Caco-2 (cell line): ENCODE results near the gene DCAF11. TPM values are rescaled to one million over a fixed set of nuclear protein-coding genes. Genes with fewer than 3 reads are reported as not detected.
A peak's percentile ranks its signal among the peaks of the same experiment; 100 is the strongest.

Experiments used
- BruUV-seq: library from RNA; stranded (reverse); fragments of 400-500 nt; replicated peaks from 2 replicates; lab custom pipeline; 2021; lab: Mats Ljungman, UMichigan
- CTCF ChIA-PET: fragments of 300-600 bp; sonication (Branson Sonifier 250); formaldehyde crosslinking; loops from one replicate; lab custom pipeline; 2022; ENCODE audit warnings: antibody characterized with exemption; lab: Charles Lee
- POLR2A ChIA-PET: fragments of 300-600 bp; sonication (Branson Sonifier 250); formaldehyde crosslinking; loops from one replicate; lab custom pipeline; 2022; ENCODE audit warnings: antibody characterized with exemption; lab: Charles Lee
- DNase-seq, 2 experiments: peaks; one replicate each; pipeline versions ENCODE4 v3.0.0 to v3.0.0-alpha.2; 2020 to 2022
- H3K27me3 ChIP-seq: replicated peaks from 2 replicates; pipeline ENCODE4 v1.6.0; 2011; ENCODE audit warnings: low read length; ENCODE audit not compliant: control insufficient read depth, insufficient read depth
- H3K36me3 ChIP-seq: 2 replicates; pipeline ENCODE4 v1.5.1; 2011; ENCODE audit warnings: low read length; ENCODE audit not compliant: control insufficient read depth, insufficient read depth
- H3K4me1 ChIP-seq: fragments of 250-450 bp; sonication (Bioruptor Pico); 2 replicates; pipeline ENCODE4 v1.5.1; 2020; ENCODE audit warnings: mild to moderate bottlenecking
- H3K4me3 ChIP-seq: 2 replicates; pipeline ENCODE4 v1.5.1; 2011; ENCODE audit warnings: low read depth, mild to moderate bottlenecking, control low read depth, low read length
- H3K9me3 ChIP-seq: fragments of 250-450 bp; sonication (Bioruptor Pico); 2 replicates; pipeline ENCODE4 v1.5.1; 2020; ENCODE audit warnings: mild to moderate bottlenecking, moderate library complexity
- H3K27ac Mint-ChIP-seq: one replicate; pipeline ENCODE4 v1.8.0; 2022; ENCODE audit warnings: mixed read lengths; ENCODE audit not compliant: unreplicated experiment
- H3K27me3 Mint-ChIP-seq: one replicate; pipeline ENCODE4 v1.8.0; 2022; ENCODE audit warnings: mixed read lengths; ENCODE audit not compliant: insufficient read depth, unreplicated experiment
- H3K36me3 Mint-ChIP-seq: one replicate; pipeline ENCODE4 v1.8.0; 2022; ENCODE audit warnings: mild to moderate bottlenecking, mixed read lengths; ENCODE audit not compliant: insufficient read depth, unreplicated experiment
- H3K4me1 Mint-ChIP-seq: one replicate; pipeline ENCODE4 v1.8.0; 2022; ENCODE audit warnings: low read depth, mixed read lengths; ENCODE audit not compliant: unreplicated experiment
- H3K4me3 Mint-ChIP-seq: one replicate; pipeline ENCODE4 v1.8.0; 2022; ENCODE audit warnings: mild to moderate bottlenecking, moderate library complexity, mixed read lengths; ENCODE audit not compliant: unreplicated experiment
- H3K9me3 Mint-ChIP-seq: one replicate; pipeline ENCODE4 v1.8.0; 2022; ENCODE audit warnings: mixed read lengths; ENCODE audit not compliant: unreplicated experiment
- CTCF ChIP-seq, 2 experiments: fragments of 200-600 bp in 1 of 2; IDR thresholded peaks; 1 replicate in 1 of 2; 2 replicates in 1 of 2; pipeline versions ENCODE4 v1.5.1 to v1.8.0; 2011 to 2022; ENCODE audit warnings: antibody characterized with exemption in 1 of 2, control low read depth in 1 of 2, inconsistent platforms in 1 of 2, low read depth in 1 of 2, low read length in 1 of 2, mild to moderate bottlenecking in 1 of 2, moderate library complexity in 1 of 2; ENCODE audit not compliant: insufficient read depth in 1 of 2, severe bottlenecking in 1 of 2, unreplicated experiment in 1 of 2
- intact Hi-C: fragments of 100-400 bp; cut with micrococcal nuclease; formaldehyde crosslinking; loops from one replicate; pipeline ENCODE4 v1.10.0; 2022; ENCODE audit not compliant: unreplicated experiment
- total RNA-seq: library from RNA; stranded (reverse); gene quantifications from 2 replicates; pipeline ENCODE4 v1.2.3, GENCODE V29; 2022

DCAF11 gene
- total RNA-seq, 1 experiment from 2014 or later, result 65.9 TPM

- Histone ChIP-seq H3K36me3 (no peaks in the 10 kb centered on the region), H3K4me3 (no peak overlapping the region), H3K4me1 (peaks cover 14% of the 10 kb centered on the region; the same call in 1 of the 2 replicates), H3K27me3 (no peaks in the 10 kb centered on the region), H3K9me3 (no peaks in the 10 kb centered on the region)
- no TSS peak for BruUV-seq
- TF ChIP-seq CTCF (IDR thresholded peaks at IDR 0.05; ENCODE audit: insufficient read depth in 1 of 2, low read depth in 1 of 2, low read length in 1 of 2, severe bottlenecking in 1 of 2, unreplicated experiment in 1 of 2), result no peak
- H3K4me3 Mint-ChIP-seq, result no peak overlapping the region
- ChIA-PET POLR2A (no interaction called here), CTCF (interaction anchor here (0.7 to 1.2 kb wide), 2 partner anchors 10 to 43 kb away, joined by 3 read pairs; no protein-coding TSS in a partner anchor)
- peaks cover 6% of the 10 kb centered on the region for H3K4me1 Mint-ChIP-seq
- no peaks in the 10 kb centered on the region for H3K9me3 Mint-ChIP-seq
- no peak for DNase-seq
- intact Hi-C loops, result loop anchor here (5.0 kb wide), 1 partner anchor 688 kb away; the partner anchor contains the start of gene CMTM5
- no peak overlapping the region for H3K27ac Mint-ChIP-seq
- H3K36me3 Mint-ChIP-seq, result no peaks in the 10 kb centered on the region
- no peaks in the 10 kb centered on the region for H3K27me3 Mint-ChIP-seq
Measured at GRCh38 chr14:24065408-24065807, 49.2 kb upstream of the DCAF11 start.

GRCh38 chr14:24066496-24067132 is 48.0 kb upstream of the DCAF11 start:
- no peaks in the 10 kb centered on the region for H3K9me3 ChIP-seq
- peaks cover 14% of the 10 kb centered on the region; the same call in 1 of the 2 replicates for H3K4me1 ChIP-seq
- H3K4me3 ChIP-seq, result no peak overlapping the region
- intact Hi-C loops, result loop anchor here (5.0 kb wide), 1 partner anchor 689 kb away; the partner anchor contains the start of gene CMTM5
- Mint-ChIP-seq H3K27me3 (no peaks in the 10 kb centered on the region), H3K9me3 (no peaks in the 10 kb centered on the region), H3K27ac (peak overlapping the region; percentile 74), H3K36me3 (no peaks in the 10 kb centered on the region), H3K4me1 (peaks cover 6% of the 10 kb centered on the region), H3K4me3 (no peak overlapping the region)
- DNase-seq, result peak in 1 of 2 experiments; percentile 40
- H3K36me3 ChIP-seq, result no peaks in the 10 kb centered on the region
- POLR2A ChIA-PET, result interaction anchor here (1.2 kb wide), 1 partner anchor 28 kb away, joined by 13 read pairs; the partner anchor contains the start of gene PCK2
- no peak for TF ChIP-seq CTCF (IDR thresholded peaks at IDR 0.05; ENCODE audit: insufficient read depth in 1 of 2, low read depth in 1 of 2, low read length in 1 of 2, severe bottlenecking in 1 of 2, unreplicated experiment in 1 of 2)
- no peaks in the 10 kb centered on the region for H3K27me3 ChIP-seq
- CTCF ChIA-PET, result interaction anchor here (0.9 to 1.9 kb wide), 5 partner anchors 8 to 44 kb away, joined by 3 to 14 read pairs (median 4); partner anchors contain the start of gene PCK2
- no TSS peak for BruUV-seq

GRCh38 chr14:24067133-24068082 is 47.2 kb upstream of the DCAF11 start:
- no peaks in the 10 kb centered on the region for H3K36me3 Mint-ChIP-seq
- no peak overlapping the region for H3K4me3 Mint-ChIP-seq
- Histone ChIP-seq H3K36me3 (no peaks in the 10 kb centered on the region), H3K9me3 (no peaks in the 10 kb centered on the region), H3K4me1 (peaks cover 14% of the 10 kb centered on the region; the same call in 1 of the 2 replicates), H3K4me3 (no peak overlapping the region), H3K27me3 (no peaks in the 10 kb centered on the region)
- no peaks in the 10 kb centered on the region for H3K9me3 Mint-ChIP-seq
- H3K27me3 Mint-ChIP-seq, result no peaks in the 10 kb centered on the region
- DNase-seq, result no peak
- no TSS peak for BruUV-seq
- ChIA-PET POLR2A (interaction anchor here (1.2 kb wide), 1 partner anchor 27 kb away, joined by 13 read pairs; the partner anchor contains the start of gene PCK2), CTCF (interaction anchor here (0.6 to 1.9 kb wide), 6 partner anchors 9 to 224 kb away, joined by 3 to 14 read pairs (median 4); partner anchors contain the start of gene PCK2)
- peaks cover 6% of the 10 kb centered on the region for H3K4me1 Mint-ChIP-seq
- intact Hi-C loops, result loop anchor here (5.0 kb wide), 1 partner anchor 690 kb away; the partner anchor contains the start of gene CMTM5
- H3K27ac Mint-ChIP-seq, result peak overlapping the region; percentile 25
- no peak for TF ChIP-seq CTCF (IDR thresholded peaks at IDR 0.05; ENCODE audit: insufficient read depth in 1 of 2, low read depth in 1 of 2, low read length in 1 of 2, severe bottlenecking in 1 of 2, unreplicated experiment in 1 of 2)
